ENCODE data around the gene LTA4H. TPM values are rescaled to one million over a fixed set of nuclear protein-coding genes. Genes with fewer than 3 reads are reported as not detected.

LTA4H gene
- total and polyA plus RNA-seq, 2 of the 4 experiments (the other 2 are of a cell fraction), result 41.0 to 43.3 TPM

DNA sequence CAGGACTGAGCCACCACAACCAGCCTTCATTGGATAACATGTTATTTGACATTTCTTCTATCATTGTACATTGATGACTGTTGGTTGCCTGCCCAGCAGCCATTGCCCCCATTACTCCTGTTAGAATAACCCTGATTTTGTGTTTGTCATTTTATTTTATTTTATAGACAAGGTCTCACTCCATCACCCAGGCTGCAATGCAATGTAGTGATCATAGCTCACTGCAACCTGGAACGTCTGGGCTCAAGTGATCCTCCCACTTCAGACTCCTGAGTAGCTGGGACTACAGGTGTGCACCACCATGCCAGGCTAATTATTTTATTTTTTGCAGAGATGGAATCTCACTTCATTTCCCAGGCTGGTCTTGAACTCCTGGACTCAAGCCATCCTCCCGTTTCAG, 33.2 kb upstream of the LTA4H start:
- Histone ChIP-seq H3K4ac (ENCODE audit: low read depth, low read length) (no peak overlapping the region), H4K20me1 (ENCODE audit: insufficient read depth, low read length) (no peaks in the 10 kb centered on the region), H3K18ac (ENCODE audit: low read depth, low read length) (no peak overlapping the region), H3K9ac (ENCODE audit: low read depth, low read length) (no peak overlapping the region), H3K79me1 (ENCODE audit: low read depth in 1 of 2, low read length in 2 of 2) (no peaks in the 10 kb centered on the region), H2BK15ac (ENCODE audit: low read depth, low read length) (no peak overlapping the region), H3K27me3 (ENCODE audit: control insufficient read depth, insufficient read depth, low read length) (peaks cover 8% of the 10 kb centered on the region), H3K27ac (ENCODE audit: insufficient read depth, low read length) (no peak overlapping the region), H3K4me3 (ENCODE audit: insufficient read depth, low read depth, low read length) (no peak overlapping the region), H3K4me1 (ENCODE audit: control insufficient read depth, insufficient read depth, low read length) (no peaks in the 10 kb centered on the region), H3K14ac (replicated peaks; ENCODE audit: low read depth, low read length) (no peak overlapping the region), H2AK5ac (ENCODE audit: low read depth, low read length) (no peak overlapping the region), H2BK5ac (ENCODE audit: low read depth, low read length, poor library complexity, severe bottlenecking) (no peak overlapping the region), H2BK120ac (ENCODE audit: low read depth, low read length) (no peak overlapping the region), H3K36me3 (ENCODE audit: control insufficient read depth, insufficient read depth, low read length) (no peaks in the 10 kb centered on the region), H3K23ac (ENCODE audit: low read depth, low read length) (no peak overlapping the region), H3K9me1 (ENCODE audit: insufficient read depth, low read length) (no peaks in the 10 kb centered on the region), H2BK20ac (ENCODE audit: low read depth, low read length) (no peak overlapping the region), H3K9me3 (ENCODE audit: control insufficient read depth, insufficient read depth, low read length) (peaks cover 2% of the 10 kb centered on the region; the same call in 1 of the 2 replicates), H4K91ac (ENCODE audit: insufficient read depth, low read depth, low read length) (no peak overlapping the region), H2AK9ac (replicated peaks; ENCODE audit: low read depth, low read length, poor library complexity) (no peak overlapping the region), H2AFZ (replicated peaks; ENCODE audit: low read length, poor library complexity) (no peak overlapping the region), H4K5ac (ENCODE audit: low read depth, low read length) (no peak overlapping the region), H3K4me2 (ENCODE audit: low read depth, low read length) (no peak overlapping the region), H3K56ac (ENCODE audit: extremely low read depth, insufficient read depth, low read length) (no peak overlapping the region), H4K8ac (ENCODE audit: low read depth in 2 of 2, low read length in 2 of 2) (no peak overlapping the region)
- intact Hi-C loops (cut with micrococcal nuclease) (no loop called here), dilution Hi-C loops (cut with HindIII; ENCODE audit: low sequenced_read_pairs, unreplicated experiment) (loop anchor here (10.0 kb wide), 1 partner anchor 446 kb away; no protein-coding TSS in a partner anchor), in situ Hi-C loops (cut with MboI; ENCODE audit: low sequenced_read_pairs) (no loop called here)
- 60% methylated on average over 1 of the region's 2 CpGs; no CpG with 5 or more reads in 1 of the 2 experiments for WGBS, 2 experiments (ENCODE audit: extremely low coverage in 2 of 2, insufficient read length in 1 of 2)
- DNase-seq (no peak), ATAC-seq (ENCODE audit: low read depth) (no peak)
- BruUV-seq (replicated peaks), result no TSS peak
- ChIA-PET POLR2A (ENCODE audit: unreplicated experiment) (no interaction called here), CTCF (no interaction called here)
- TF ChIP-seq BHLHE40 (IDR thresholded peaks at IDR 0.05; ENCODE audit: low read depth, low read length) (no peak), CHD1 (IDR thresholded peaks at IDR 0.05; ENCODE audit: low read depth, low read length) (no peak), RFX5 (IDR thresholded peaks at IDR 0.05; ENCODE audit: low read depth, low read length) (no peak), NFE2L2 (IDR thresholded peaks at IDR 0.05; ENCODE audit: low read depth, low read length) (no peak)
- TF ChIP-seq, protein P1, sequence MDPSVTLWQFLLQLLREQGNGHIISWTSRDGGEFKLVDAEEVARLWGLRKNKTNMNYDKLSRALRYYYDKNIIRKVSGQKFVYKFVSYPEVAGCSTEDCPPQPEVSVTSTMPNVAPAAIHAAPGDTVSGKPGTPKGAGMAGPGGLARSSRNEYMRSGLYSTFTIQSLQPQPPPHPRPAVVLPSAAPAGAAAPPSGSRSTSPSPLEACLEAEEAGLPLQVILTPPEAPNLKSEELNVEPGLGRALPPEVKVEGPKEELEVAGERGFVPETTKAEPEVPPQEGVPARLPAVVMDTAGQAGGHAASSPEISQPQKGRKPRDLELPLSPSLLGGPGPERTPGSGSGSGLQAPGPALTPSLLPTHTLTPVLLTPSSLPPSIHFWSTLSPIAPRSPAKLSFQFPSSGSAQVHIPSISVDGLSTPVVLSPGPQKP (IDR thresholded peaks at IDR 0.05; ENCODE audit: borderline replicate concordance, low read depth, low read length), result no peak

Data from IMR-90 (cell line).